Mammary epithelial cell (primary cell): Measurements from ENCODE around the gene P4HB.

Experiments
- EZH2 ChIP-seq: IDR thresholded peaks from 2 replicates; pipeline ENCODE4 v1.6.1; 2012; ENCODE audit warnings: low read length, inconsistent platforms, borderline replicate concordance
- TF ChIP-seq, protein P1 (sequence below), 2 donors: IDR thresholded peaks in 1 of 2; conservative IDR thresholded peaks in 1 of 2; 2 replicates each; pipeline ENCODE4 v1.5.1; 2011 to 2012; ENCODE audit warnings: inconsistent platforms in 2 of 2, low read length in 2 of 2, mild to moderate bottlenecking in 2 of 2, control low read depth in 1 of 2, low read depth in 1 of 2; ENCODE audit not compliant: insufficient read depth in 1 of 2; ENCODE audit errors: extremely low read depth in 1 of 2

DNA sequence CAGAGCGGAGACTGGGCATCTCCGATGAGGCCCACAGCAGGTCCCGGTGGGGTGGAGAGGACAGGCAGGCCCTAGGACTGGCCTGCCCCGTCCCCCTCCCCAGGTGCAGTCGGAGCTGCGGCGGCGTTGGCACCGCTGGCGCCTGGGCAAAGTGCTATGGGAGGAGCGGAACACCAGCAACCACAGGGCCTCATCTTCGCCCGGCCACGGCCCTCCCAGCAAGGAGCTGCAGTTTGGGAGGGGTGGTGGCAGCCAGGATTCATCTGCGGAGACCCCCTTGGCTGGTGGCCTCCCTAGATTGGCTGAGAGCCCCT is 47.0 kb downstream of the P4HB start:
- TF ChIP-seq, protein P1, sequence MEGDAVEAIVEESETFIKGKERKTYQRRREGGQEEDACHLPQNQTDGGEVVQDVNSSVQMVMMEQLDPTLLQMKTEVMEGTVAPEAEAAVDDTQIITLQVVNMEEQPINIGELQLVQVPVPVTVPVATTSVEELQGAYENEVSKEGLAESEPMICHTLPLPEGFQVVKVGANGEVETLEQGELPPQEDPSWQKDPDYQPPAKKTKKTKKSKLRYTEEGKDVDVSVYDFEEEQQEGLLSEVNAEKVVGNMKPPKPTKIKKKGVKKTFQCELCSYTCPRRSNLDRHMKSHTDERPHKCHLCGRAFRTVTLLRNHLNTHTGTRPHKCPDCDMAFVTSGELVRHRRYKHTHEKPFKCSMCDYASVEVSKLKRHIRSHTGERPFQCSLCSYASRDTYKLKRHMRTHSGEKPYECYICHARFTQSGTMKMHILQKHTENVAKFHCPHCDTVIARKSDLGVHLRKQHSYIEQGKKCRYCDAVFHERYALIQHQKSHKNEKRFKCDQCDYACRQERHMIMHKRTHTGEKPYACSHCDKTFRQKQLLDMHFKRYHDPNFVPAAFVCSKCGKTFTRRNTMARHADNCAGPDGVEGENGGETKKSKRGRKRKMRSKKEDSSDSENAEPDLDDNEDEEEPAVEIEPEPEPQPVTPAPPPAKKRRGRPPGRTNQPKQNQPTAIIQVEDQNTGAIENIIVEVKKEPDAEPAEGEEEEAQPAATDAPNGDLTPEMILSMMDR (conservative IDR thresholded peaks at IDR 0.05 in 1 of 2, IDR thresholded peaks at IDR 0.05 in 1 of 2; ENCODE audit: extremely low read depth in 1 of 2, insufficient read depth in 1 of 2, low read depth in 1 of 2, low read length in 2 of 2), result no peak
- no peak for TF ChIP-seq EZH2
